Mucosa of rectum (tissue), 2 donors: ENCODE measurements around the gene MXRA8.
"Not testable (repeated sequence)": the region's sequence is repeated elsewhere in the genome, so short reads cannot be mapped to it uniquely, and the experiment has no call there.

Experiments
- H3K27ac ChIP-seq, 2 donors: one replicate each; pipeline ENCODE4 v1.7.0; 2013; ENCODE audit warnings: inconsistent platforms in 2 of 2, low read depth in 2 of 2, low read length in 2 of 2
- H3K27me3 ChIP-seq, 2 donors: one replicate each; pipeline ENCODE4 v1.7.0; 2013; ENCODE audit warnings: low read length in 2 of 2; ENCODE audit not compliant: control insufficient read depth in 2 of 2, insufficient read depth in 2 of 2
- H3K36me3 ChIP-seq, 2 donors: one replicate each; pipeline ENCODE4 v1.7.0; 2013; ENCODE audit warnings: low read length in 2 of 2; ENCODE audit not compliant: control insufficient read depth in 2 of 2, insufficient read depth in 2 of 2
- H3K4me1 ChIP-seq, 2 donors: one replicate each; pipeline ENCODE4 v1.7.0; 2013; ENCODE audit warnings: low read length in 2 of 2, mild to moderate bottlenecking in 1 of 2; ENCODE audit not compliant: control insufficient read depth in 2 of 2, insufficient read depth in 2 of 2
- H3K4me3 ChIP-seq, 2 donors: one replicate each; pipeline ENCODE4 v1.7.0; 2013; ENCODE audit warnings: low read length in 2 of 2
- H3K9ac ChIP-seq, 2 donors: one replicate each; pipeline ENCODE4 v1.7.0; 2013; ENCODE audit warnings: low read length in 2 of 2, low read depth in 1 of 2, mild to moderate bottlenecking in 1 of 2
- H3K9me3 ChIP-seq, 2 donors: one replicate each; pipeline ENCODE4 v1.7.0; 2013; ENCODE audit warnings: low read length in 2 of 2; ENCODE audit not compliant: control insufficient read depth in 2 of 2
- donor health status: healthy.
- donor health status: Normal muscosa, but diverticular disease.

MXRA8 gene

GRCh38 chr1:1358433-1359271 lies at the start of gene MXRA8:
TSS of gene MXRA8 (minus strand) at chr1:1358555. CDS start at chr1:1358504, 51 bp downstream.
- Histone ChIP-seq H3K4me3 (peak within 1 kb of the TSS; percentile 27 to 65), H3K9me3 (no peaks in the 10 kb centered on the region), H3K9ac (peak within 1 kb of the TSS; percentile 52 to 63), H3K27me3 (peaks cover 16 to 20% of the 10 kb centered on the region in 2 donors), H3K27ac (peak within 1 kb of the TSS; percentile 79 to 82), H3K4me1 (peaks cover 4% of the 10 kb centered on the region in 2 donors), H3K36me3 (peaks cover 0 to under 1% of the 10 kb centered on the region in 2 donors)

GRCh38 chr1:1407636-1408318 lies 49.4 kb upstream of the MXRA8 start:
- Histone ChIP-seq H3K27ac (peak overlapping the region; percentile 67 to 83), H3K27me3 (no peaks in the 10 kb centered on the region), H3K9me3 (no peaks in the 10 kb centered on the region), H3K36me3 (peaks cover 10 to 22% of the 10 kb centered on the region in 2 donors), H3K4me1 (peaks cover 13 to 18% of the 10 kb centered on the region in 2 donors), H3K9ac (peak overlapping the region; percentile 79 to 90), H3K4me3 (peak overlapping the region; percentile 91 to 94)

GRCh38 chr1:1406821-1407635 lies 48.7 kb upstream of the MXRA8 start, which contains the start of gene MRPL20:
TSS of gene MRPL20 (minus strand) at chr1:1407293. CDS start at chr1:1407217, 76 bp downstream.
- Histone ChIP-seq H3K4me1 (peaks cover 13 to 18% of the 10 kb centered on the region in 2 donors), H3K9ac (peak within 1 kb of the TSS; percentile 79 to 90), H3K4me3 (peak within 1 kb of the TSS; percentile 91 to 94)

GRCh38 chr1:1406101-1406820 lies 47.9 kb upstream of the MXRA8 start:
- H3K27me3 ChIP-seq: no peaks in the 10 kb centered on the region
- peak overlapping the region in 1 of 2 donors; percentile 83 for H3K27ac ChIP-seq
- H3K9ac ChIP-seq: peak overlapping the region; percentile 75 to 90
- H3K4me1 ChIP-seq: peaks cover 13 to 18% of the 10 kb centered on the region in 2 donors
- H3K4me3 ChIP-seq: peak overlapping the region; percentile 91 to 94
- H3K9me3 ChIP-seq: no peaks in the 10 kb centered on the region
- peaks cover 20 to 34% of the 10 kb centered on the region in 2 donors for H3K36me3 ChIP-seq

More at GRCh38 chr1:1406821-1407635, 48.7 kb upstream of the MXRA8 start, which contains the start of gene MRPL20:
- peaks cover 14 to 27% of the 10 kb centered on the region in 2 donors for H3K36me3 ChIP-seq
- no peaks in the 10 kb centered on the region for H3K27me3 ChIP-seq
- H3K9me3 ChIP-seq: no peaks in the 10 kb centered on the region
- peak within 1 kb of the TSS; percentile 67 to 83 for H3K27ac ChIP-seq

GRCh38 chr1:1403653-1404052 lies 45.3 kb upstream of the MXRA8 start:
- peaks cover 26 to 36% of the 10 kb centered on the region in 2 donors for H3K36me3 ChIP-seq
- no peak overlapping the region for H3K4me3 ChIP-seq
- no peak overlapping the region for H3K9ac ChIP-seq
- no peaks in the 10 kb centered on the region for H3K9me3 ChIP-seq
- no peaks in the 10 kb centered on the region for H3K27me3 ChIP-seq
- no peak overlapping the region for H3K27ac ChIP-seq
- H3K4me1 ChIP-seq: peaks cover 27 to 28% of the 10 kb centered on the region in 2 donors

- not testable (repeated sequence) for H3K4me3 ChIP-seq, H3K9ac ChIP-seq, H3K27ac ChIP-seq, H3K9me3 ChIP-seq, H3K27me3 ChIP-seq
- H3K4me1 ChIP-seq: peaks cover 26 to 31% of the 10 kb centered on the region in 2 donors
- peaks cover 28 to 36% of the 10 kb centered on the region in 2 donors for H3K36me3 ChIP-seq
Measured at GRCh38 chr1:1402901-1403392, 44.6 kb upstream of the MXRA8 start.

- Histone ChIP-seq H3K4me1 (peaks cover 27 to 34% of the 10 kb centered on the region in 2 donors), H3K36me3 (peaks cover 34 to 39% of the 10 kb centered on the region in 2 donors), H3K9ac (no peak overlapping the region), H3K4me3 (no peak overlapping the region), H3K27me3 (no peaks in the 10 kb centered on the region), H3K27ac (no peak overlapping the region), H3K9me3 (no peaks in the 10 kb centered on the region)
Measured at GRCh38 chr1:1402072-1402900, 43.9 kb upstream of the MXRA8 start.

- H3K9me3 ChIP-seq: no peaks in the 10 kb centered on the region
- H3K4me1 ChIP-seq: peaks cover 27 to 34% of the 10 kb centered on the region in 2 donors
- no peak overlapping the region for H3K9ac ChIP-seq
- no peaks in the 10 kb centered on the region for H3K27me3 ChIP-seq
- H3K27ac ChIP-seq: no peak overlapping the region
- no peak overlapping the region for H3K4me3 ChIP-seq
- peaks cover 37 to 43% of the 10 kb centered on the region in 2 donors for H3K36me3 ChIP-seq
Measured at GRCh38 chr1:1401457-1402010, 43.2 kb upstream of the MXRA8 start.
